ENCODE data around the gene PSENEN. TPM values are rescaled to one million over a fixed set of nuclear protein-coding genes. Genes with fewer than 3 reads are reported as not detected.

PSENEN gene
- total RNA-seq, 3 donors from 2014 or later = 37.4 to 54.1 (median 54.0) TPM

- H3K36me3 ChIP-seq = peaks cover 7% of the 10 kb centered on the region
- intact Hi-C loops (cut with DNase I; ENCODE audit: low total_unique reads) = no loop called here
- no peaks in the 10 kb centered on the region for H3K27me3 ChIP-seq
- no peaks in the 10 kb centered on the region for H3K9me3 ChIP-seq
- TF ChIP-seq POLR2A (IDR thresholded peaks at IDR 0.05) = no peak
- TF ChIP-seq CTCF (IDR thresholded peaks at IDR 0.05) = no peak
- TF ChIP-seq POLR2AphosphoS5 (IDR thresholded peaks at IDR 0.05) = no peak
- H3K4me1 ChIP-seq = peaks cover 5 to 6% of the 10 kb centered on the region in 2 donors
- peak overlapping the region in 1 of 2 donors; percentile 89 for H3K27ac ChIP-seq
- no peak overlapping the region for H3K4me3 ChIP-seq
- DNase-seq (ENCODE audit: low spot score in 2 of 2) = no peak
These were observed 6.6 kb upstream of the PSENEN start for GRCh38 chr19:35738887-35739229.

DNA sequence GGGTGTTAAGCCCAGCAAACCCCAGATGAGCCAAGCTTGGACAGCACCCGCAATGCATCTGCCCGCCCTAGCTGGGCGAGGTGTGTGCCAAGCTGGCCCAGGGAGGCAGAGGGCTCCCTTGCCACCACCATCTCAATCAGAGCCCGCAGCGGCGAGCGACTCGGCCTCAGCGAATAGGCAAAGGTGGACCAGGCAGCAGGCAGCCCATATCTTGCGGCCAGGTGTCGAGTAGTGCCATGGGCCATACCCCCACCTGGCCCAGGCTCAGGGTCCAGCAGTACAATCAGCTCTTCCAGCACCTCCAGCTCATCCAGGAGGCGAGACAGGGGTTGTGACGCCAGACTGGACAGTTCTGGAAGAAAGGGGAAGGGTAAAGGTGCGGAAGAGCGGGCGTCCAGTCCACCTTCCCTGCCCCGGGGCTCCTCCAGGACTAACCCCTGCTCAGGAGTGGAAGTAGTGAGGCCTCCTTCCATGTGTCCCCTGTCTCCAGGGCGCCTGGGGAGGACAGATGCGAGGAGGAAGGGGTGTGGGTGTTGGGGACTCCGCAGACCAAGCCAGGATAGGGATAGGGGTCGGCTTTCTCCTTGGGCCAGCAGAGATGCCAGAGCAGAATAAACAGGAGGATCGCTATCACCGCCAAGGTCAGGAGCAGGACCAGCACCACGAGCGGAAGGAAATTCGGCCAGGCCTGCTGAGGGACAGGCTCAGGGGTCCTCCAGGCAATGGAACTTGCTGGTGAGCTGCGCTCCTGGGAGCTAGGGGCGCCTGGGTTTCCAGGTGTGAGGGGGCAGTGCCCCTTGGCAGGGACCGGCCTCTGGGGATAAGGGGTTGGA, 6.0 kb upstream of the PSENEN start:
- Histone ChIP-seq H3K36me3 (peaks cover 7% of the 10 kb centered on the region), H3K27ac (peak overlapping the region; percentile 66 to 89), H3K4me3 (peak overlapping the region; percentile 53 to 76 (median 65)), H3K4me1 (peaks cover 6 to 11% of the 10 kb centered on the region in 2 donors), H3K9me3 (no peaks in the 10 kb centered on the region), H3K27me3 (no peaks in the 10 kb centered on the region)
- TF ChIP-seq POLR2A (IDR thresholded peaks at IDR 0.05) = no peak
- no peak for TF ChIP-seq POLR2AphosphoS5 (IDR thresholded peaks at IDR 0.05)
- TF ChIP-seq CTCF (IDR thresholded peaks at IDR 0.05) = no peak
- DNase-seq (ENCODE audit: low spot score in 2 of 2) = no peak
- intact Hi-C loops (cut with DNase I; ENCODE audit: low total_unique reads) = no loop called here

DNA sequence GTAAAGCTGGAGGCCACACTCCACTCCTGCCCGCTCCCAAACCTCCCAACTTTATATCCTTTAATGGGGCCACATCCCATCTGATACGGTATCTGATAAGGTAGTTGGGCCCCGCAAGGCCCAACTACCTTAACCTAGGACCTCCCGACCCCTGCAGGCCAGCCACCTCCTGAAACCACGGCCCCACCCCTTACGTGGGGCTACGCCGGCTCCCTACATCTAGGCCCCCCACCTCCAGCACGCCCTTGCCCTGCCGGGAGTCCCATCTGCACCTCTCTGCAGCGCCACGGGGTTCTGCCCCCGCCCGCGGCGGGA, 5.4 kb upstream of the PSENEN start:
- TF ChIP-seq POLR2AphosphoS5 (IDR thresholded peaks at IDR 0.05) = no peak
- no peak for TF ChIP-seq POLR2A (IDR thresholded peaks at IDR 0.05)
- no peak for TF ChIP-seq CTCF (IDR thresholded peaks at IDR 0.05)
- DNase-seq (ENCODE audit: low spot score in 2 of 2) = no peak
- intact Hi-C loops (cut with DNase I; ENCODE audit: low total_unique reads) = no loop called here
- Histone ChIP-seq H3K27ac (peak overlapping the region; percentile 66 to 89), H3K27me3 (no peaks in the 10 kb centered on the region), H3K9me3 (no peaks in the 10 kb centered on the region), H3K4me1 (peaks cover 6 to 11% of the 10 kb centered on the region in 2 donors), H3K36me3 (peaks cover 7% of the 10 kb centered on the region), H3K4me3 (peak overlapping the region; percentile 53 to 76 (median 65))

DNA sequence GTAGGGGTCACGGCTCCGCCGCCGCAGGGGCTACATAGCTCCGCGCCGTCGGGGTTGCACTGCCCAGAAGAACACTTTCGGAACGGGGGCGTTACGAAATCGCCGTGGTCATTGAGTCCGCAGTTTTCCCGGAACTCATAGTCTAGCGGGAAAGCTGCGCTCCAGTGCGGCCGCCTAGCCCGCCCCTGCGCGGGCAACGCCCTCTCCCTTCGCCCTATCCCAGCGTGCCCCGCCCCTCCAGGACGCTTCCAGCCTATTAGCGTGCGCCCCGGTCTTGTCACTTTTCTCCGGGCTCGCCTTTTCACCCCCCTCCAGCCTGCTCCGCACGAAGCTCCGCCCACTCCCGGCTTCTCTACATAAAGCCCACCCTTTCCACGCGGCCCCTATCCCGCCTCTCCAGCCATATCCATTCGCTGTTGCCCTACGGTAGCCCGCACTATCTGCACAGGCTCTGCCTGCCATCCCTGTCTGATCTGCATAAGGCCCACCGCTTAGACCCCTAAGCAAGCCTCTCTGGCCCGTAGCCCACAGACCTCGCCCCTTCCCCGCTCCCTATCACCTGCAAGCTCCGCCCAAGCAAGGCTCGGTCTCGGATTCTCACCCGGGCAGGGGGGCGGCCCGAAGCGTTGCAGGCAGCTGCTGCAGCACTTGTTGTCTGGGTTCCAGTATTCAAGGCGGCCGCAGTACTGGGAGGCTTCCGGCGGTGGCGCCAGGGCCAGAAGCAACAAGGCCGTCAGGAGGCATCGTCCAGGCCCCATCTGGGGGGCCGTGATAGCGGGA, 4.8 kb upstream of the PSENEN start:
- TF ChIP-seq CTCF (IDR thresholded peaks at IDR 0.05) (no peak), POLR2AphosphoS5 (IDR thresholded peaks at IDR 0.05) (peak; percentile 36 to 90 (median 51))
- Histone ChIP-seq H3K36me3 (peaks cover 7% of the 10 kb centered on the region), H3K4me3 (peak overlapping the region; percentile 53 to 76 (median 65)), H3K9me3 (no peaks in the 10 kb centered on the region), H3K4me1 (peaks cover 6 to 11% of the 10 kb centered on the region in 2 donors), H3K27me3 (no peaks in the 10 kb centered on the region), H3K27ac (peak overlapping the region; percentile 66 to 89)
- peak; percentile 97 for DNase-seq (ENCODE audit: low spot score in 2 of 2)
- intact Hi-C loops (cut with DNase I; ENCODE audit: low total_unique reads) = no loop called here

DNA sequence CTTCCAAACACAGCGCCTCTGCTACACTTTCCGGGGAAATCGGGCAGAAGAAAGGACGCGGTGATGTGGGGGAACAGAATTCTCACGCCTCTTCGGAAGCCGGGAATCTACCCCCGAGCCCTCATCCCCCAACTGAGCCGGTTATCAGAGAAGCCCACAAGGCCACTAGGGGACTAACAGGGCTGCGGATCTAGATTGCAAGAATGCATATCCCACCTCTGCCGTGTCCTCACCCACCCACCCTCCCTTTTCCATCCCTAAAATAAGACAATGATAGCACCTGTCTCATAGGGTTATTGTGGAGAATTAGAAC, 4.3 kb upstream of the PSENEN start:
- Histone ChIP-seq H3K4me3 (peak overlapping the region; percentile 53 to 76 (median 65)), H3K27me3 (no peaks in the 10 kb centered on the region), H3K4me1 (peaks cover 6 to 13% of the 10 kb centered on the region in 2 donors), H3K27ac (peak overlapping the region; percentile 33 to 89), H3K9me3 (no peaks in the 10 kb centered on the region), H3K36me3 (peaks cover 7% of the 10 kb centered on the region)
- intact Hi-C loops (cut with DNase I; ENCODE audit: low total_unique reads) = no loop called here
- no peak for DNase-seq (ENCODE audit: low spot score in 2 of 2)
- TF ChIP-seq POLR2AphosphoS5 (IDR thresholded peaks at IDR 0.05) (no peak), CTCF (IDR thresholded peaks at IDR 0.05) (no peak), POLR2A (IDR thresholded peaks at IDR 0.05) (no peak)
